Measurements from ENCODE around the gene CLEC14A.

DNA sequence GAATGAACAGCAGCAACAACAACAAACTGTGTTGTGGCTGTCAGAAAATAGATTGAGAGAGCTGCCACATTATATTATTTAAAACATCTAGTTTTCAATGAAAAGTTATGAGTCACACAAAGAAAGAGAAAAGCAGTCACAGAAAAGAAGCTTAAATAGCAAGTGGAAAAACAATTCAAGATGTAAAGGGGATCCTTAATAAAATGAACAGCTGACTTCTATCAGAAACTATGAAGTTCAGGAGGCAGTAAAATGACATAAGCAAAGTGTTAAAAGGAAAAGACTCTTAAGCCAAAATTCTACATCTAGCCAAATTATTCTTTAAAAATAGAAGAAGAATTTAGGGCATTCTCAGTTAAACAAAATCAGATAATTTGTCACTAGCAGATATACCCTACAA, 5.6 kb downstream of the CLEC14A start:
- no peak for TF ChIP-seq POLR2AphosphoS5 (IDR thresholded peaks at IDR 0.05; ENCODE audit: low read depth, low read length)
- TF ChIP-seq, protein P1, sequence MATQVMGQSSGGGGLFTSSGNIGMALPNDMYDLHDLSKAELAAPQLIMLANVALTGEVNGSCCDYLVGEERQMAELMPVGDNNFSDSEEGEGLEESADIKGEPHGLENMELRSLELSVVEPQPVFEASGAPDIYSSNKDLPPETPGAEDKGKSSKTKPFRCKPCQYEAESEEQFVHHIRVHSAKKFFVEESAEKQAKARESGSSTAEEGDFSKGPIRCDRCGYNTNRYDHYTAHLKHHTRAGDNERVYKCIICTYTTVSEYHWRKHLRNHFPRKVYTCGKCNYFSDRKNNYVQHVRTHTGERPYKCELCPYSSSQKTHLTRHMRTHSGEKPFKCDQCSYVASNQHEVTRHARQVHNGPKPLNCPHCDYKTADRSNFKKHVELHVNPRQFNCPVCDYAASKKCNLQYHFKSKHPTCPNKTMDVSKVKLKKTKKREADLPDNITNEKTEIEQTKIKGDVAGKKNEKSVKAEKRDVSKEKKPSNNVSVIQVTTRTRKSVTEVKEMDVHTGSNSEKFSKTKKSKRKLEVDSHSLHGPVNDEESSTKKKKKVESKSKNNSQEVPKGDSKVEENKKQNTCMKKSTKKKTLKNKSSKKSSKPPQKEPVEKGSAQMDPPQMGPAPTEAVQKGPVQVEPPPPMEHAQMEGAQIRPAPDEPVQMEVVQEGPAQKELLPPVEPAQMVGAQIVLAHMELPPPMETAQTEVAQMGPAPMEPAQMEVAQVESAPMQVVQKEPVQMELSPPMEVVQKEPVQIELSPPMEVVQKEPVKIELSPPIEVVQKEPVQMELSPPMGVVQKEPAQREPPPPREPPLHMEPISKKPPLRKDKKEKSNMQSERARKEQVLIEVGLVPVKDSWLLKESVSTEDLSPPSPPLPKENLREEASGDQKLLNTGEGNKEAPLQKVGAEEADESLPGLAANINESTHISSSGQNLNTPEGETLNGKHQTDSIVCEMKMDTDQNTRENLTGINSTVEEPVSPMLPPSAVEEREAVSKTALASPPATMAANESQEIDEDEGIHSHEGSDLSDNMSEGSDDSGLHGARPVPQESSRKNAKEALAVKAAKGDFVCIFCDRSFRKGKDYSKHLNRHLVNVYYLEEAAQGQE (IDR thresholded peaks at IDR 0.05; ENCODE audit: insufficient read depth in 1 of 2, low read depth in 2 of 2, low read length in 2 of 2): no peak
